ENCODE data around the gene CYTH4.
A peak's percentile ranks its signal among the peaks of the same experiment; 100 is the strongest.

The CYTH4 gene

GRCh38 chr22:37345863-37346504 lies 63.7 kb downstream of the CYTH4 start:
- DNase-seq (ENCODE audit: low read depth in 2 of 2) = peak; percentile 91 to 93

DNA sequence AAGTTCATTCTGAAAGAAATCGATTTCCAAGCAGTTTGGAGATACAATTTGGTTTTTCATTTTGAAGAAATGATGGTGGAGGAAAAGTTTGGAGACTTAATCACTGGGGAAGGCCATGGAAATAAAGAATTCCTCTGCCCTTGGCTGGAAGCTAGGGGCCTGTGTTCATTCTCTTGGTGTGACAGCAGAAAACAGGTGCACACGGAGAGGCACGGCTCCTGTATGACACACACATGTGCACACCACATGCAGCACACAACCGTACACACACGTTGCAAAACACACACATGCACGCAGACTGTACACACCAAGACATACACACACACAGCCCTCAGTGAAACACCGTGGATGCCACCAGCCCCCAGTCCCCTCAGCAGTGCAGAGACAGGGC lies 64.2 kb downstream of the CYTH4 start:
- DNase-seq (ENCODE audit: low read depth in 2 of 2) = no peak

DNA sequence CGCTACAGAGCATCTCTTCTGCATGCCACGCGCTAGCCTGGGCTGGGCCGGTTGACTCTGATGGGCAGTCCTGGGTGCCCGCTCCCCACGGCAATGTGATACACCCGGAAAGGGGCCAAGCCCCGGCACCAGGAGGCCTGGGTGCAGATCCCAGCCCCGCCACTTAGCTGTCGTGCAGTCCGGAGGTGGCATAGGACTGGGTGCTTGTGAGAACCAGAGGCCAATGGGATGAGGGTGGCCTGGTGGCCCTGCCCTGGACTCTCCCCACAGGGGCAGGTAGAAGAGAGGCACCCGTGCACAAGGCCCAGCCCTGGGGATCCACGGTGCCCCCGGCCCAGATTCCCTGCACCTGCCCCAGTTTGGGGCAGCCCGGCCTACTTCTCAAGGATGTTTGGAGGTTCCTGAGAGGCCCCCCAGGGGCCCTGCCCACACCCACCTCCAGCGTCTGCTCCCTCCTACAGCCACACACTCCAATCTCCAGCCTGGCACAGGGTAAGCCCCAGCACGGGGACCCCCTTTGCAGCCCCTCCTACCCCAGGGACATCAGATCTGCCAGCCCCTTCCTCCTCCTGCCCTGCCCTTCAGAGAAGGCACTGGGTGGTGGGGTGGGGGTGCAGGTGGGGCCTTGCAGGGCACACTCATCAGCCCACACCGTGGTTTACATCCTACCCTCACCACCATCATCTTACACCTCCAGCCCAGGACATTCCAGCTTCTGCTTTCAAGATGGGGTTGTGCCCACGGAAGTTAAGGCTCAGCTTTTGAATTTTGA lies 66.9 kb downstream of the CYTH4 start:
- no peak for DNase-seq (ENCODE audit: low read depth in 2 of 2)

- DNase-seq (ENCODE audit: low read depth in 2 of 2) = no peak
Observed at GRCh38 chr22:37351232-37351631, 68.9 kb downstream of the CYTH4 start.

- DNase-seq (ENCODE audit: low read depth in 2 of 2) = no peak
Observed at GRCh38 chr22:37352481-37352880, 70.2 kb downstream of the CYTH4 start.

- DNase-seq (ENCODE audit: low read depth in 2 of 2) = no peak
Observed at GRCh38 chr22:37353839-37354238, 71.5 kb downstream of the CYTH4 start.

DNA sequence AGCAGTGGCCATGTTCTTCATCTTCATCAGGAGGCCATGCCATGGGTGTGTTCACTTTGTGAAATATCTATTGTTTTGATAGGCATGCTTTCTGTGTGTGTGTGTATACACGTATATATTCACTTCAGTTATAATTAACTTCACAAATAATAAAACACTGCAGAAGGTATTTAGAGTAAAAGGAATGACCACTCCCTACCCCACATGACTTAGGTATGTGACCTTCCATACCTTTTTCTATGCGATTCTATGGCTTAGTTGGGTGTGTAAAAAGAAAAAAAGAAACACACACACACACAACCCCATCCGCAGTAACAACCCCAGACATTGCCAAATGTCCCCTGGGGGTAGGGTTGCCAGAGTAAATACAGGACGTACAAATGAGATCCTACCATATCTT lies 72.0 kb downstream of the CYTH4 start:
- no peak for DNase-seq (ENCODE audit: low read depth in 2 of 2)

- no peak for DNase-seq (ENCODE audit: low read depth in 2 of 2)
Observed at GRCh38 chr22:37354670-37355069, 72.4 kb downstream of the CYTH4 start.

DNA sequence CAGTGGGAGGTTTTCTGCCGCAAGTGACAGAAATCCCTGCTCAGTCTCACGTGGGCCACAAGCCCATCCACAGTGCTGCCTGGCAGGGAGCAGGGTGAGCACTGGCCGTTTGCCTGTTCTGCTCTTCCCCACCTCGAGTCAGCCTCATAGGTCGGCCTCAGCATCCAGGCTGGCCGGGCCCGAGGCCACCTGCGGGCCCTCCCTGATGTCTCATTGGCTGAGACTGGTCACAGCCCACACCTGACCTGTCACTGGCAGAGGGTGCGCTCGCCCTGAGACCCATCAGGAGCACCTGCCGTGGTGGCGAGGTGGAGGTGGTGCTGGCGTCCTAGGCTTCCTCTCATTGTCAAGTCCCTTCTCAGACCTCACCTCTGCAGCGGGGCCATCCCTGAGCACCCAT lies 72.9 kb downstream of the CYTH4 start:
- no peak for DNase-seq (ENCODE audit: low read depth in 2 of 2)

GRCh38 chr22:37356922-37357321 lies 74.6 kb downstream of the CYTH4 start:
- no peak for DNase-seq (ENCODE audit: low read depth in 2 of 2)

DNA sequence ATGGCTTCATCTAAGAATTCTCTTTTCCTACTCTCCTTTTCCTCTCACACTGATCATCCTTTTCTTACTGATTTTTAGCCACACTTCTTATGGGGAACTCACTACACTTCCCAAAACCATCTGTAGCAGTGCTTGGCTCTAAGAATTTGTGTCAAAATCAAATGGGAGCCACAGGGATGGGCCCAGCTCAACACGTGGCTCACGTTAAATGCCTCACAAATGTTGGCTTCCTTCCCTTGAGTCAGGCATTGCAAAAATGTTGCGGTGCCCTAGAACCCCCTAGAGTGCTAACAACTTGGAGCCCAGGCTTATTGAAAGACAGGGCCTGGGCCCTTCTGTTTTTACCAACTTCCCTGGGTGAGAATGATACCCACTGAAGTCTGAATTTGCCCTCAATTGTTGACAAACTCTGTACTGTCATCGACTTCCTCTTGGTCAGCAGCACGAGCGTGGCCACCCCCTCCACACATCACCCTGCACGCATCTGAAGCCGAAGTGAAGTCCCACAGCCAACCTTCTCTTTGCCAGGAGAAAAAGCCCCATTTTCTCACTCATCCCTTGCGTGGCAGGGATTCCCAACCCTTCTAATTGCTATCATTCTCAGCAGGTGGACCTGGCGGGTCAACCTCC lies 75.3 kb downstream of the CYTH4 start:
- DNase-seq (ENCODE audit: low read depth in 2 of 2) = peak; percentile 24 to 40

DNA sequence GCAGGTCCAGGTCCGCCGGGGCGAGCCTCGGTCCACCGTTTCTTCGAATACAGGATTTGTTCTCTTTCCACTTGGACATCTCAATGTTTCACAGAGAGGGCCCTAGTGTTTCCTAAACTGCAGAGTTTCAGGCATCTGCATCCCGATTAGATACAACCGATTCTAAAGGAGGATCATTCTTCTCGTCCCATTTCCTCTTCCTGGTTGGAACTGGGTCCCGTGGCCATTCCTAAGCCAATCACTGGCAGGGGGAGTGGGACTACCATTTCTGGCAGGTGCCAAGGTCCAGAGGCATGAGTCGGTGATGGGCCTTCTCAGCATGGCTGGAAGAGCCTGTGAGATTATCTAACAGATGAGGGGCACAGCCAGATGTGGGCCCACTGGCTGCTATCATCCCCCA lies 76.1 kb downstream of the CYTH4 start:
- DNase-seq (ENCODE audit: low read depth in 2 of 2) = no peak

DNA sequence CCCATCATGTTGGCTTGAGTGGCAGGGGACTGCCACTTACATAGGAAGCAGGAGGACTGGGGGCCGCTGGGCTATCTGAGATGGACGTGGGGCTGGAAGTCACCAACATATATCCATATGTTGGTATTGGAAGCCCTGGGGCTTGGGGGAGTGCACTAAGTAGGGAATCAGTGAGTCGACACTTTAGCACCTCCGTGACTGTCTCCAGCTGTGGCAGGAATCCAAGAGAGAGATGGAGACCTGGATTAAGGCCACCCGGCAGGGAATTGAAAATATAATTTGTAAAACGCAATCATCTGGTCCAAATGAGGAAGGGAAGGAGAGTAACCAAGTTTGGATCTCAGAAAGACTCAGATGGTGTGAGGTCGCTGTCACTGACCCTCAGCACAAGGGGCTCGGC lies 76.6 kb downstream of the CYTH4 start:
- peak; percentile 17 to 28 for DNase-seq (ENCODE audit: low read depth in 2 of 2)

GRCh38 chr22:37362621-37363020 lies 80.3 kb downstream of the CYTH4 start:
- DNase-seq (ENCODE audit: low read depth in 2 of 2) = no peak

- DNase-seq (ENCODE audit: low read depth in 2 of 2) = no peak
Observed at GRCh38 chr22:37363261-37363992, 81.1 kb downstream of the CYTH4 start.
